ENCODE data around the gene DSCAML1. TPM values are rescaled to one million over a fixed set of nuclear protein-coding genes. Genes with fewer than 3 reads are reported as not detected.

Gene DSCAML1
- total RNA-seq, 1 donor from 2014 or later = 2.5 TPM

- peaks cover under 1% of the 10 kb centered on the region for H3K4me1 Mint-ChIP-seq
- H3K36me3 Mint-ChIP-seq = no peaks in the 10 kb centered on the region
- DNase-seq (ENCODE audit: low spot score in 2 of 2, unreplicated experiment in 2 of 2) = no peak
- no peak overlapping the region for H3K4me3 Mint-ChIP-seq
- no peaks in the 10 kb centered on the region for H3K9me3 Mint-ChIP-seq
- H3K27ac Mint-ChIP-seq = no peak overlapping the region
- TF ChIP-seq, protein P1, sequence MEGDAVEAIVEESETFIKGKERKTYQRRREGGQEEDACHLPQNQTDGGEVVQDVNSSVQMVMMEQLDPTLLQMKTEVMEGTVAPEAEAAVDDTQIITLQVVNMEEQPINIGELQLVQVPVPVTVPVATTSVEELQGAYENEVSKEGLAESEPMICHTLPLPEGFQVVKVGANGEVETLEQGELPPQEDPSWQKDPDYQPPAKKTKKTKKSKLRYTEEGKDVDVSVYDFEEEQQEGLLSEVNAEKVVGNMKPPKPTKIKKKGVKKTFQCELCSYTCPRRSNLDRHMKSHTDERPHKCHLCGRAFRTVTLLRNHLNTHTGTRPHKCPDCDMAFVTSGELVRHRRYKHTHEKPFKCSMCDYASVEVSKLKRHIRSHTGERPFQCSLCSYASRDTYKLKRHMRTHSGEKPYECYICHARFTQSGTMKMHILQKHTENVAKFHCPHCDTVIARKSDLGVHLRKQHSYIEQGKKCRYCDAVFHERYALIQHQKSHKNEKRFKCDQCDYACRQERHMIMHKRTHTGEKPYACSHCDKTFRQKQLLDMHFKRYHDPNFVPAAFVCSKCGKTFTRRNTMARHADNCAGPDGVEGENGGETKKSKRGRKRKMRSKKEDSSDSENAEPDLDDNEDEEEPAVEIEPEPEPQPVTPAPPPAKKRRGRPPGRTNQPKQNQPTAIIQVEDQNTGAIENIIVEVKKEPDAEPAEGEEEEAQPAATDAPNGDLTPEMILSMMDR (IDR thresholded peaks at IDR 0.05; ENCODE audit: unreplicated experiment) = no peak
- H3K27me3 Mint-ChIP-seq (ENCODE audit: low read depth) = peaks cover 38% of the 10 kb centered on the region
These were observed 358.5 kb downstream of the DSCAML1 start for GRCh38 chr11:117438371-117439000.

DNA sequence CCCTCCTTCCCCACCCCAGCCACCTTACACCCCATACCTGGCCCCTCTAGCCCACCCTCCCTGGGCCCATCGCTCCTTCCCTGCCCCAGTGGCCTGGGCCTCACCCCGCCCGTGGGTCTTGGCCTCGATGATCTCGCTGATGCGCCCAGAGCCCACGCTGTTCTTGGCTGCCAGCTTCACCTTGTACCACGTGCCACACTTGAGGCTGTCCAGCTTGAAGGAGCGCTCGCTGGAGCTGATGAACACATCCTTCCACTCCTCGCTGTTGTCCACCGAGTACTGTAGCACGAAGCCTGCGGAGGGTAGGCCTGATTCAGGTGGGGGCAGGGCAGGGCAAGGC lies 359.3 kb downstream of the DSCAML1 start:
- no peak for DNase-seq (ENCODE audit: low spot score in 2 of 2, unreplicated experiment in 2 of 2)
- no peaks in the 10 kb centered on the region for H3K36me3 Mint-ChIP-seq
- no peaks in the 10 kb centered on the region for H3K9me3 Mint-ChIP-seq
- H3K4me3 Mint-ChIP-seq = no peak overlapping the region
- H3K27ac Mint-ChIP-seq = no peak overlapping the region
- TF ChIP-seq, protein P1 (IDR thresholded peaks at IDR 0.05; ENCODE audit: unreplicated experiment) = no peak
- H3K27me3 Mint-ChIP-seq (ENCODE audit: low read depth) = peaks cover 32% of the 10 kb centered on the region
- no peaks in the 10 kb centered on the region for H3K4me1 Mint-ChIP-seq

DNA sequence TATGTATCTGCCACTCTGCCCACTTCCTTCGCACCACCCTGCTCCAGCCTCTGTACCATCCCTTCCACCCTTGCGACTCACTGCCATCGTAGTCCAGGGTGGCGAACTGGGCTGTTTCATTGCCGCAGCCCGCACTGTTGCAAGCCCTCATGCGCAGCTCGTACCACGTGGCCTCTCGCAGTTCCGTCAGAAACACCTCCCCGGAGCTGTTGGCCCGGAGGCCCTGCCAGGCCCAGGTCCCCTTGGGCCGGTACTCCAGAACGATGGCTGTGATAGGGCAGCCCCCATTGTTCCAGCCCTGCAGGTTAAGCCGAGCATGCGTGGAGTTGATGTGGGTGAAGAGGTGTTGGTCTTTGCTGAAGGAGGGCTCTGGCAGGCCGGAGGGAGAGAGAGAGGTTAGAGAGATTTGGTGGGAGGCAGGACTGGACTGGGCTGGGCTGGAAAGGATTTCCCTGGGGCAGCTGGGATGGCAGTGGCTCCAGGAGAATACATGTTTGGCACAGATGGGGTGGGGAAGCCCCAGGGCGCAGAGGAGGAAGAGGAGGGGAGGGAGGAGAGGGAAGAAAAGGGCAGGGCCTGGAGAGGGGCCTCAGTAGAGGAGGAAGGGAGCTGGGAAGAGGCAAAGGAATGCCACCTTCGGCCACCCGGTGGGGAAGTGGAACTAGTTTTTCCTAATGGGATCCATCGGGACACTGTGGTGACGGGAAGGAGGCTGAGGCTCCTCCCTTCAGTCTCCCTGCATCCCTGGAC lies 359.8 kb downstream of the DSCAML1 start:
- H3K4me3 Mint-ChIP-seq = no peak overlapping the region
- no peaks in the 10 kb centered on the region for H3K36me3 Mint-ChIP-seq
- TF ChIP-seq, protein P1 (IDR thresholded peaks at IDR 0.05; ENCODE audit: unreplicated experiment) = no peak
- no peaks in the 10 kb centered on the region for H3K4me1 Mint-ChIP-seq
- no peak overlapping the region for H3K27ac Mint-ChIP-seq
- no peak for DNase-seq (ENCODE audit: low spot score in 2 of 2, unreplicated experiment in 2 of 2)
- no peaks in the 10 kb centered on the region for H3K9me3 Mint-ChIP-seq
- peaks cover 34% of the 10 kb centered on the region for H3K27me3 Mint-ChIP-seq (ENCODE audit: low read depth)

DNA sequence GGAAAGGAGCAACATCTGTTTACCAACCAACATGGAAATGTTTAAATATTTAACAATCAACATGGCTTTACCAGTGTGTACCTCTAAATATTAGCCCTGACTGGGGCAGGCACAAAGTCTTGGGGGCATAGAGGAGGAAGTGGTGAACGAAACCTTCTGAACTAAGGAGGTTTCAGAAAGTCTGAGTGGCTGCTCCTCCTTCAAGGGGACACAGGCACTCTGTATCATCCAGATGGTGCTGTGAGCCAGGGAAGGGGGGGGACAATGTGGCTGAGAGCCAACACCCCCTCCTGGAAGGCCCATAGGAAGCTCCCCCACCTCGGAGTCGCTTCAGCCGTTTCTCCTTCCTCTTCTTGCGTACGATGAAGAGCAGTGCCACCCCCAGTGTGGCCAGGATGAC lies 361.7 kb downstream of the DSCAML1 start:
- Mint-ChIP-seq H3K27me3 (ENCODE audit: low read depth) (peaks cover 36% of the 10 kb centered on the region), H3K4me3 (no peak overlapping the region), H3K36me3 (no peaks in the 10 kb centered on the region), H3K4me1 (no peaks in the 10 kb centered on the region), H3K27ac (no peak overlapping the region), H3K9me3 (no peaks in the 10 kb centered on the region)
- TF ChIP-seq, protein P1 (IDR thresholded peaks at IDR 0.05; ENCODE audit: unreplicated experiment) = no peak
- no peak for DNase-seq (ENCODE audit: low spot score in 2 of 2, unreplicated experiment in 2 of 2)

DNA sequence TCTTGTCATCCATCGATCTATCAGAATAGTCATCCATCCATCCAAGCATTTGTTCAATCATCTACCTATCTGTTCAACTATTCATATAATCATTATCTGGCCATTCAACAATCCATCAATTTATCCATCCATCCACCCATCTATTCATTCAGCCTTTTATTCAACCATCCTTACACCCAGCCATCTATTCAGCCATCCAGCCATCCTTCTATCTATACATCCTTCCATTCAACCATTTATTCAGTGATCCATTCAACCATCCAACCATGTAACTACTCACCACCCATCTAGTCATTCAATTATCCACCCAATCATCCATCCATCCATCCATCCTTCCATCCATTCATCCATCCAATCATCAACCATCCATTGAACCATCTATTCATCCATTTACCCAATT lies 362.5 kb downstream of the DSCAML1 start:
- no peak overlapping the region for H3K4me3 Mint-ChIP-seq
- no peaks in the 10 kb centered on the region for H3K9me3 Mint-ChIP-seq
- TF ChIP-seq, protein P1 (IDR thresholded peaks at IDR 0.05; ENCODE audit: unreplicated experiment) = no peak
- no peak overlapping the region for H3K27ac Mint-ChIP-seq
- no peaks in the 10 kb centered on the region for H3K36me3 Mint-ChIP-seq
- DNase-seq (ENCODE audit: low spot score in 2 of 2, unreplicated experiment in 2 of 2) = no peak
- H3K4me1 Mint-ChIP-seq = no peaks in the 10 kb centered on the region
- H3K27me3 Mint-ChIP-seq (ENCODE audit: low read depth) = peaks cover 28% of the 10 kb centered on the region
